MM.1S (cell line): ENCODE results near the gene KCNH1.

Experiments used
- DNase-seq: peaks from one replicate; pipeline ENCODE4 v3.0.0-alpha.2; 2015
- H2AFZ ChIP-seq: fragments of 300-600 bp; sonication (generic); 2 replicates; pipeline ENCODE4 v1.6.0; 2016; ENCODE audit warnings: antibody characterized with exemption, low read length
- H3F3A ChIP-seq: fragments of 300-600 bp; sonication (generic); 2 replicates; pipeline ENCODE4 v1.6.1; 2016; ENCODE audit warnings: mild to moderate bottlenecking, antibody characterized with exemption, low read length, moderate library complexity, mixed read lengths; ENCODE audit not compliant: insufficient read depth
- H3K27ac ChIP-seq: fragments of 300-600 bp; sonication (generic); 2 replicates; pipeline ENCODE4 v1.5.1; 2016; ENCODE audit warnings: mild to moderate bottlenecking, low read length
- H3K27me3 ChIP-seq: fragments of 300-600 bp; sonication (generic); replicated peaks from 2 replicates; pipeline ENCODE4 v1.6.0; 2016; ENCODE audit warnings: low read length; ENCODE audit not compliant: insufficient read depth
- H3K36me3 ChIP-seq: fragments of 300-600 bp; sonication (generic); replicated peaks from 2 replicates; pipeline ENCODE4 v1.6.1; 2016; ENCODE audit warnings: mild to moderate bottlenecking, low read length, mixed read lengths; ENCODE audit not compliant: insufficient read depth
- H3K4me1 ChIP-seq: fragments of 300-600 bp; sonication (generic); 2 replicates; pipeline ENCODE4 v1.6.1; 2016; ENCODE audit warnings: low read length, mixed read lengths
- H3K4me2 ChIP-seq: fragments of 300-600 bp; sonication (generic); 2 replicates; pipeline ENCODE4 v1.6.0; 2016; ENCODE audit warnings: low read depth, low read length
- H3K4me3 ChIP-seq: fragments of 300-600 bp; sonication (generic); 2 replicates; pipeline ENCODE4 v1.5.1; 2016; ENCODE audit warnings: low read length, mixed read lengths
- H3K79me2 ChIP-seq: fragments of 300-600 bp; sonication (generic); 2 replicates; pipeline ENCODE4 v1.6.1; 2016; ENCODE audit warnings: mixed run types, low read length, mixed read lengths
- H3K9ac ChIP-seq: fragments of 300-600 bp; sonication (generic); 2 replicates; pipeline ENCODE4 v1.6.1; 2016; ENCODE audit warnings: low read length, mixed read lengths
- H3K9me2 ChIP-seq: fragments of 300-600 bp; sonication (generic); replicated peaks from 2 replicates; pipeline ENCODE4 v1.6.1; 2016; ENCODE audit warnings: mild to moderate bottlenecking, low read length, mixed read lengths; ENCODE audit not compliant: insufficient read depth
- H3K9me3 ChIP-seq: fragments of 300-600 bp; sonication (generic); replicated peaks from 2 replicates; pipeline ENCODE4 v1.6.1; 2016; ENCODE audit warnings: mild to moderate bottlenecking, low read length, mixed read lengths; ENCODE audit not compliant: insufficient read depth
- H4K20me1 ChIP-seq: fragments of 300-600 bp; sonication (generic); 2 replicates; pipeline ENCODE4 v1.6.1; 2016; ENCODE audit warnings: mild to moderate bottlenecking, low read length, moderate library complexity, mixed read lengths; ENCODE audit not compliant: insufficient read depth
- CTCF ChIP-seq: fragments of 300-600 bp; sonication (generic); IDR thresholded peaks from 2 replicates; pipeline ENCODE4 v1.5.1; 2016; ENCODE audit warnings: antibody characterized with exemption, low read length, mixed read lengths
- EZH2 ChIP-seq: fragments of 300-600 bp; sonication (generic); optimal IDR thresholded peaks from 2 replicates; pipeline ENCODE3; 2017; ENCODE audit warnings: low read depth, mild to moderate bottlenecking, antibody characterized with exemption, low read length, mixed read lengths
- EZH2phosphoT487 ChIP-seq: fragments of 300-600 bp; sonication (generic); IDR thresholded peaks from 2 replicates; pipeline ENCODE4 v1.6.1; 2018; ENCODE audit warnings: antibody characterized with exemption, low read length

The KCNH1 gene

GRCh38 chr1:210676539-210676938 is 457.4 kb downstream of the KCNH1 start:
- Histone ChIP-seq H3K79me2 (no peaks in the 10 kb centered on the region), H4K20me1 (no peaks in the 10 kb centered on the region), H3K9ac (no peak overlapping the region), H3F3A (no peaks in the 10 kb centered on the region), H3K27me3 (no peaks in the 10 kb centered on the region), H3K4me1 (peaks cover 22% of the 10 kb centered on the region), H2AFZ (no peak overlapping the region), H3K4me3 (no peak overlapping the region), H3K27ac (no peak overlapping the region), H3K9me2 (no peaks in the 10 kb centered on the region), H3K4me2 (no peak overlapping the region), H3K9me3 (no peaks in the 10 kb centered on the region), H3K36me3 (no peaks in the 10 kb centered on the region)
- no peak for TF ChIP-seq EZH2
- TF ChIP-seq CTCF: no peak
- TF ChIP-seq EZH2phosphoT487: no peak
- no peak for DNase-seq

DNA sequence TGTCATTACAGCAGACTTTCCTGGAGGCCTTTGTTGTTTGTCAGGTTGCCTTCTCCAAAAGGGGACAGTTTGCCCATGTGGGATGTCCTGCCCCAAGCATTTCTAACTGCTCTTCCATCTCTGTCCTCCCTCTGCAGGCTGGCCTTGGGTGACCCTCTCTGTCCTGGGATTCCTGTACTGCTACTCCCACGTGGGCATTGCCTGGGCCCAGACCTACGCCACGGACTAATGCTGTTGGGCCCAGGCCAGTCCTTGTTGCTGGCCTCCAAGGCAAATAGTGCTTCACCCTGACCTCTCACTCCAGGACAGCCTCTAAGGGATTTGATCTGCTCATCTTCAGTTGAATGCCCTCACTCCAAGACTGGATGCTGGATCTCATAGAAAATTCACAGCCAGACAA is 459.8 kb downstream of the KCNH1 start:
- H3K36me3 ChIP-seq: no peaks in the 10 kb centered on the region
- H3K9me3 ChIP-seq: no peaks in the 10 kb centered on the region
- H3K27me3 ChIP-seq: no peaks in the 10 kb centered on the region
- peaks cover 22% of the 10 kb centered on the region for H3K4me1 ChIP-seq
- H3F3A ChIP-seq: no peaks in the 10 kb centered on the region
- H3K4me3 ChIP-seq: no peak overlapping the region
- no peak for TF ChIP-seq CTCF
- no peak for TF ChIP-seq EZH2phosphoT487
- no peak for TF ChIP-seq EZH2
- no peak overlapping the region for H2AFZ ChIP-seq
- H4K20me1 ChIP-seq: no peaks in the 10 kb centered on the region
- H3K79me2 ChIP-seq: no peaks in the 10 kb centered on the region
- no peak overlapping the region for H3K27ac ChIP-seq
- H3K4me2 ChIP-seq: no peak overlapping the region
- no peak overlapping the region for H3K9ac ChIP-seq
- DNase-seq: no peak
- H3K9me2 ChIP-seq: no peaks in the 10 kb centered on the region

DNA sequence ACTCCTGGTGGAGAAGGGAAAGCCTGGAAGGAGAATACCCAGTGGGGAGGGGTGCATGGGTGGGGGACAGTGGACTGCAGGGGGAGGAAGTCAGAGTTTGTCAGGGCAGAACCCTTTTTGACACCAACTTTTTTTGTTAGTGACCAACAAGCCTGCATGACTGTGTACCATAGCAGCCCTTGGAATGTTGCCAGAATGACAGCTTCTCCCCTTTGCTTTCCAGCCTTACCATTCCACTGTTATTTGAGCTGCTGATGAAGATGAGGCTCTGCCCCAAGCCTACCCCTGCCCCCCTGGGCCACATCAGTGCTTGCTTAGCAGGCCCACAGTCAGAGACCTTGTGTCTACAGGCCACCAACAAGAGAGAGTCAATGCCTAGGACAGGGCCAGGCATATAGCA is 464.0 kb downstream of the KCNH1 start:
- H3K27me3 ChIP-seq: no peaks in the 10 kb centered on the region
- H3F3A ChIP-seq: no peaks in the 10 kb centered on the region
- no peaks in the 10 kb centered on the region for H3K9me2 ChIP-seq
- no peak overlapping the region for H3K4me3 ChIP-seq
- H2AFZ ChIP-seq: no peak overlapping the region
- H3K36me3 ChIP-seq: no peaks in the 10 kb centered on the region
- DNase-seq: no peak
- H3K4me1 ChIP-seq: no peaks in the 10 kb centered on the region
- TF ChIP-seq EZH2phosphoT487 (no peak), CTCF (no peak), EZH2 (no peak)
- no peaks in the 10 kb centered on the region for H4K20me1 ChIP-seq
- no peak overlapping the region for H3K27ac ChIP-seq
- no peaks in the 10 kb centered on the region for H3K79me2 ChIP-seq
- H3K9ac ChIP-seq: no peak overlapping the region
- H3K4me2 ChIP-seq: no peak overlapping the region
- H3K9me3 ChIP-seq: no peaks in the 10 kb centered on the region
